HG02885 (cell line): Measurements from ENCODE around the gene HBEGF.
A peak's percentile ranks its signal among the peaks of the same experiment; 100 is the strongest.

Source experiments
- ATAC-seq: cut with Tn5 transposase; IDR thresholded peaks from one replicate; pipeline ENCODE4 v1.9.1; 2021; ENCODE audit warnings: mild to moderate bottlenecking; ENCODE audit not compliant: unreplicated experiment, poor library complexity

The HBEGF gene

GRCh38 chr5:140311011-140311467 is 35.4 kb downstream of the HBEGF start:
- ATAC-seq = no peak

DNA sequence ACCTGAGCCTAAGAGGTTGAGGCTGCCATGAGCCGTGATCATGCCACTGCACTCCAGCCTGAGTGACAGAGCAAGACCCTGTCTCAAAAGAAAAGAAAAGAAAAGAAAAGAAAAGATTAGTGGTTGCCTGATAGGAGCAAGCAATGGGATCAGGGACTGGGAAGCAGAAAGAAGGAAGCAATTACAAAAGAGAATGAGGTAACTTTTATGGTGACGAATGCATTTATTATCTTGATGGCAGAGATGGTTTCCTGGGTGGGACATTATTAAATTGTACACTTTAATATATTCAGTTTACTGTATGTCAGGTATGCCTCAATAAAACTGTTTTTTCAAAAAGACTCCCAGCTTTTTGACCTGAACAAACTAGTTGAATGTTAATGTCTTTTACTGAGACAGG is 36.0 kb downstream of the HBEGF start:
- ATAC-seq = no peak

DNA sequence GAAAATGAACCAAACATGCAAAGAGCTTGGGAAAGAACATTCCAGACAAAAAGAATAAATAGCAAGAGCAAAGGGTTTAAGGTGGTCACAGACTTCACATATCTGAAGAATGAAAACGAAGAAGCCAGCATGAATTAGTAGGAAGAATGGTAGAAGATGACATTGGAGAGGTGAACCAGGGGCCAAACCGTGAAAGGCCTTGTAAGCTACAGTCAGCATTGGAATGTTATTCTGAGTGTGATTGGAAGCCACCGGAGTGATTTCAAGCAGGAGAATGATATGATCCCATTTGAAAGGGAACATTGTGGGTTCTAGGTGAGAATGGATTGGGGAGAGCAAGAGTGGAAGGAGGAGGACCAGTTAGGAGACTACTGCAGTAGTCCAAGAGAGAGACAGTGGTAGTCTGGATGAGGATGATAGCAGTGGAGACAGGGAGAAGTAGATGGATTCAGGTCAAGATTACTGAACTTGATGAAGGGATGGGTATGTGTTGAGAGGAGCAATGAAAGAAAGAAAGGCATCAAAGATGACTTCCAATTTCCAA is 36.6 kb downstream of the HBEGF start:
- ATAC-seq = no peak

- ATAC-seq = no peak
Measured at GRCh38 chr5:140305471-140305870, 40.9 kb downstream of the HBEGF start.

GRCh38 chr5:140303966-140304365 is 42.4 kb downstream of the HBEGF start:
- ATAC-seq = no peak

GRCh38 chr5:140302786-140303639 is 43.4 kb downstream of the HBEGF start, which contains the start of gene PFDN1:
PFDN1 (minus strand) TSS chr5:140303101; CDS start chr5:140303073, 28 bp downstream.
- ATAC-seq = peak; percentile 97

GRCh38 chr5:140301136-140301535 is 45.3 kb downstream of the HBEGF start:
- no peak for ATAC-seq

DNA sequence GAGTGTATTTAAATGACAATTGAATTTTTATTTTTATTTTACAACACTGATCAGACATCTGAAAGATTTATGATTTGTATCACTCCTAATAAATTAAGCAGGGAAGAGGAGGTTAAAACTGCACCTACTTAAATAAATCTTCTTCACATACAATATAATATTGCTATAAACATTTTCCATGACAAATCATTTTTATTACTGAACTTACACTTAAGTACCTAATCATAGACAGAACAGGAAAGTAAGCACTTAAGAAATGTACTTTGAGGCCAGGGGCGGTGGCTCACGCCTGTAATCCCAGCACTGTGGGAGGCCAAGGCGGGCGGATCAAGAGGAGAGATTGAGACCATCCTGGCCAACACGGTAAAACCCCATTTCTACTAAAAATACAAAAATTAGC is 47.3 kb downstream of the HBEGF start:
- no peak for ATAC-seq

GRCh38 chr5:140298183-140298601 is 48.2 kb downstream of the HBEGF start:
- no peak for ATAC-seq

DNA sequence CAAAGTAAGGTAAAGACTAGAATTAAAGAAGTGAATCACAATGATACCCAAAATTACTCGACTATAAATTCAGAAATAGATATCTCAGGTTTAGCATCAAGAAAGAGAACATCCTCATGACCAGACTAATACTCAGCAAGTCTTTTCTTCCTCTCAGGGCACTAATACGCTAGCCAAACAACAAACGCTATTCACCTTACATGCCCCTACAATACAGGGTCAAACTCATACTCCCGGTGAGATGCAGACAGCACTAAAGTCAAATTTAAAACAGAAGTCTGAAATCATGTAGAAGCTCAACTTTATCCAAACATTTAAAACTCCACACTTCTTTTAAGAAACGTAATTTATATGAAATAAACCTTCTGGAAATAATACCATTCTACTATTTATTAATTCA is 49.1 kb downstream of the HBEGF start:
- no peak for ATAC-seq

GRCh38 chr5:140296289-140296688 is 50.1 kb downstream of the HBEGF start:
- no peak for ATAC-seq

GRCh38 chr5:140295414-140295813 is 51.0 kb downstream of the HBEGF start:
- no peak for ATAC-seq

GRCh38 chr5:140294753-140295152 is 51.6 kb downstream of the HBEGF start:
- no peak for ATAC-seq

GRCh38 chr5:140293849-140294100 is 52.6 kb downstream of the HBEGF start:
- no peak for ATAC-seq

GRCh38 chr5:140293091-140293848 is 53.1 kb downstream of the HBEGF start:
- ATAC-seq = no peak

DNA sequence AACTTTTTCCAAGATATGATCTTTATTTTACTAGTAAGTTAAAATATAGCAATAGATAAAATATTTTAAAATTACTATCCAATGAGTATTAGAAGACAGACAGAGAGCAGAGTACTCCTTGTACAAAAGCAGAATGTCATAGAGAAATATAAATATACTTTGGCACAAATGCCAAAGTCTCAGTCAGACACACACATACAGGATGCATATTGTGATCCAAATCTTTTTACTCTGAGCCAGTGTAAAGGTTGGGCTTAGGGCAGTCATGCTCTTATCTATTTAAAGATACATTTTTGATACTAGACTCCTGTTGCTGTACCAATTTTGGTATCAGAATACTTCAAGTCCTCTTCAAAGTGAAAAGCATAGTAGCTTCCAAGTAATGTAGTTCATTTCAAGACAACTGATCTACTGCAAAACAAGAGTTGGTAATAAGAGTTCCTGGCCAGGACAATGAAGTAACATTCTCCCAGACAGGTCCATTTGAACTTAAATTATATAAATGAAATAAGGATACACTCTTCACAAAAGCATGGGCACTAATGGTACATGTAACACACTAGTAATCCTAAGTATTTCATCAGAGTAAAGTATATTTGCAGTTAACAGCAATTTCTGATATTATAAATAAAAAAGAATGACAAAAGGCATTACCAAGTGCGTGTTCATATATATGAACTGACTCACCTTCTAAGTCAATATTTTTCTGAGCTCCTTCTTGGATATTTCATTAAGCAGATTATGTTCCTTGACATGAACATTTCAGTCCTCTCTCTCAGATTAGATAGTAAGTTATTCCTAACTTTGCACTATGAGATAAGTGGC is 54.0 kb downstream of the HBEGF start:
- ATAC-seq = no peak

- no peak for ATAC-seq
Measured at GRCh38 chr5:140287801-140288521, 58.4 kb downstream of the HBEGF start.

- no peak for ATAC-seq
Measured at GRCh38 chr5:140286424-140286823, 60.0 kb downstream of the HBEGF start.

- no peak for ATAC-seq
Measured at GRCh38 chr5:140284013-140284412, 62.4 kb downstream of the HBEGF start.
